ENCODE data around the gene UBAP1.

Gene UBAP1

GRCh38 chr9:34279411-34279810, 100.6 kb downstream of the UBAP1 start:
- no peak for TF ChIP-seq CTCF (IDR thresholded peaks at IDR 0.05; ENCODE audit: poor library complexity, severe bottlenecking)
- peak overlapping the region; percentile 18 for H3K27ac ChIP-seq (ENCODE audit: poor library complexity, severe bottlenecking)

GRCh38 chr9:34282096-34282495, 103.3 kb downstream of the UBAP1 start:
- TF ChIP-seq CTCF (IDR thresholded peaks at IDR 0.05; ENCODE audit: poor library complexity, severe bottlenecking) = no peak
- DNase-seq (ENCODE audit: low spot score) = no peak

More at GRCh38 chr9:34279411-34279810, 100.6 kb downstream of the UBAP1 start:
- DNase-seq (ENCODE audit: low spot score) = no peak
- Histone ChIP-seq H3K9me3 (ENCODE audit: severe bottlenecking) (no peaks in the 10 kb centered on the region), H3K4me3 (ENCODE audit: severe bottlenecking) (no peak overlapping the region), H3K36me3 (ENCODE audit: low read depth) (peaks cover 10% of the 10 kb centered on the region), H3K27me3 (ENCODE audit: insufficient read depth, poor library complexity, severe bottlenecking) (no peaks in the 10 kb centered on the region), H3K4me1 (ENCODE audit: insufficient read depth, poor library complexity, severe bottlenecking) (no peaks in the 10 kb centered on the region)
- ATAC-seq (ENCODE audit: low read depth) = peak; percentile 61

GRCh38 chr9:34289159-34289558, 110.3 kb downstream of the UBAP1 start:
- DNase-seq (ENCODE audit: low spot score) = no peak
- TF ChIP-seq CTCF (IDR thresholded peaks at IDR 0.05; ENCODE audit: poor library complexity, severe bottlenecking) = no peak
- no peak for ATAC-seq (ENCODE audit: low read depth)
- Histone ChIP-seq H3K27ac (ENCODE audit: poor library complexity, severe bottlenecking) (no peak overlapping the region), H3K36me3 (ENCODE audit: low read depth) (peaks cover 12% of the 10 kb centered on the region), H3K9me3 (ENCODE audit: severe bottlenecking) (no peaks in the 10 kb centered on the region), H3K4me1 (ENCODE audit: insufficient read depth, poor library complexity, severe bottlenecking) (no peaks in the 10 kb centered on the region), H3K27me3 (ENCODE audit: insufficient read depth, poor library complexity, severe bottlenecking) (no peaks in the 10 kb centered on the region), H3K4me3 (ENCODE audit: severe bottlenecking) (no peak overlapping the region)

More at GRCh38 chr9:34282096-34282495, 103.3 kb downstream of the UBAP1 start:
- H3K9me3 ChIP-seq (ENCODE audit: severe bottlenecking) = no peaks in the 10 kb centered on the region
- H3K27ac ChIP-seq (ENCODE audit: poor library complexity, severe bottlenecking) = no peak overlapping the region
- no peaks in the 10 kb centered on the region for H3K4me1 ChIP-seq (ENCODE audit: insufficient read depth, poor library complexity, severe bottlenecking)
- H3K4me3 ChIP-seq (ENCODE audit: severe bottlenecking) = no peak overlapping the region
- no peaks in the 10 kb centered on the region for H3K27me3 ChIP-seq (ENCODE audit: insufficient read depth, poor library complexity, severe bottlenecking)
- ATAC-seq (ENCODE audit: low read depth) = no peak
- H3K36me3 ChIP-seq (ENCODE audit: low read depth) = peaks cover 20% of the 10 kb centered on the region

- Histone ChIP-seq H3K27me3 (ENCODE audit: insufficient read depth, poor library complexity, severe bottlenecking) (no peaks in the 10 kb centered on the region), H3K9me3 (ENCODE audit: severe bottlenecking) (no peaks in the 10 kb centered on the region), H3K27ac (ENCODE audit: poor library complexity, severe bottlenecking) (no peak overlapping the region), H3K4me3 (ENCODE audit: severe bottlenecking) (no peak overlapping the region), H3K4me1 (ENCODE audit: insufficient read depth, poor library complexity, severe bottlenecking) (no peaks in the 10 kb centered on the region), H3K36me3 (ENCODE audit: low read depth) (no peaks in the 10 kb centered on the region)
- ATAC-seq (ENCODE audit: low read depth) (no peak), DNase-seq (ENCODE audit: low spot score) (no peak)
- no peak for TF ChIP-seq CTCF (IDR thresholded peaks at IDR 0.05; ENCODE audit: poor library complexity, severe bottlenecking)
Measured at GRCh38 chr9:34291023-34291422, 112.2 kb downstream of the UBAP1 start.

- DNase-seq (ENCODE audit: low spot score) (no peak), ATAC-seq (ENCODE audit: low read depth) (no peak)
- no peak for TF ChIP-seq CTCF (IDR thresholded peaks at IDR 0.05; ENCODE audit: poor library complexity, severe bottlenecking)
- no peak overlapping the region for H3K4me3 ChIP-seq (ENCODE audit: severe bottlenecking)
- no peaks in the 10 kb centered on the region for H3K9me3 ChIP-seq (ENCODE audit: severe bottlenecking)
- H3K27me3 ChIP-seq (ENCODE audit: insufficient read depth, poor library complexity, severe bottlenecking) = no peaks in the 10 kb centered on the region
- H3K27ac ChIP-seq (ENCODE audit: poor library complexity, severe bottlenecking) = no peak overlapping the region
- no peaks in the 10 kb centered on the region for H3K4me1 ChIP-seq (ENCODE audit: insufficient read depth, poor library complexity, severe bottlenecking)
- no peaks in the 10 kb centered on the region for H3K36me3 ChIP-seq (ENCODE audit: low read depth)
Measured at GRCh38 chr9:34291423-34291822, 112.6 kb downstream of the UBAP1 start.

All from RWPE2 (cell line).